ENCODE measurements around the gene BAHCC1.

BAHCC1 gene

DNA sequence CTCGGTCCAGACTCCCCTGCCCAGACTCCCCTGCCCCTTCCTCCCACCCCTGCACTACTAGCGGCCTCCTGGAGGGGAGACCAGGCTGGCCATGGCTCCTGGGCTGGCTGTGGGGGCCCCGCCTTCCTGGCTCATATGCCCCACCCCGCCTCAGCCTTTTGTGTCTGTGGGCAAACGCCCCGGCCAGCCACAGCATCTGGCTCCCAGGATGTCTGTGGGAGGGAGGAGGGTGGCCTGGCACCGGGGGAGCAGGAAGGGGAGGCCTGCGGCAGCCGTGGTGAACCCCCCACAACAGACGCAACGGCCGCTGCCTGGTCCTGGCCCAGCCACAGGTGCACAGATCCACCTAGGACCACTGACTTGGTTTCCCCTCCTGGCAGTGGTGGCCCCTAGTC lies 32.9 kb downstream of the BAHCC1 start:
- peak; percentile 27 for DNase-seq

DNA sequence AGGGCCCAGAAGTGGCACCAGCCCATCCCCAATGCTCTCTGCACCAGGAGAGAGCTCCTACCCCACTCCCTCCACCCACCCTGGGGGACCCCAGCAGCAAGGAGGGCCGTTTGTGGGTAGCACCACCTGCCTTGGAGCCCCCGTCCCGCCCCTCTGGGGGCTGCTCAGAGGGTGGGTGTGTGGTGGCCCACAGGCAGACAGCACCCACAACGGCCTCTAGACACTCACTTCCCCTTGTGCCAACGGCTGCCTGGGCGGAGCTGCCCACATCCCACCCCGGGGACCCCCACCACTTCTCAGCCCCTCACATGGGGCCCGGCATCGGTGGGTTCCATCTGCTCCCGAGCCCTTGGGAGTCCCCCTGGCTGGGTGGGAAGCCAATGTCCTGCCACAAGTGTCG lies 33.3 kb downstream of the BAHCC1 start:
- DNase-seq = no peak

DNA sequence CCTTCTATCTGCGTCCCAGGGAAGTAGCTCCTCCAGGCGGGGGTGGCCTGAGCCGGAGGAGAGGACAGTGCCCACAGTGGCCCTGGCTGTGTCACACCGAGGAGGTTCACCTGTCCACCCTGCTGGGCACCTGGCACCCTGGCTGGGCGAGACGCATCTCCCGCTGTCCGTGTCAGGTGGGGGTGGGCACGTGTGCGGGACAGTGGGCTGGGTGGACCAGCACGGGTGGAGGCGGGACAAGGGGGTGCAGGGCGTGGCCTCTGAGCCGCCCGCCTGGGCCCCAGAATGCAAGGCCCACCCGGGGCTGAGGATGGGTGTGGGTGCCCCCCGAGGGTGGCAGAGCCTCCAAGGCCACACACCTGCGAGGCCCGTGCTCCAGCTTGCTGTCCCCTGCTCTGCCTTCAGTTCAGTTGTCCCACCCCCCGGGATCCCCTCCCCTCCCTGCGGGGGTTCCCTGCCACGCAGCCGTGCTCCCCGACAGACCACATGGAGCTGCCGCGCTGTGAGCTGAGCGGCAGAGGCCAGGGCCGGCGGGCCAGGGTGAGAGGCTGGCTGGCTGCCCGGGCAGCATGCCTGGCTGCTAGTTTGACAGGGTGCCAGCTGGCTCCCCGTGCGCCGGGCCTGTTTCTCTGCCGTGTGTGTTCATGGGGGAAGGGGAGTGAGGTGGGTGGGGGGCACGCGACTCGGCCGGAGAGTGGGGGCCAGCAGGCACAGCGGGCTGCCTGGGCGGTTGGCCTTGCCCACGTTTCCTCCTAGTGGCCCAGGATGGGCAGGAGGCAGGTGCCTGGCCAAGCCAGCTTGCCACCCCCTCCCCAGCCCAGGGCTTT lies 33.9 kb downstream of the BAHCC1 start:
- no peak for DNase-seq

DNA sequence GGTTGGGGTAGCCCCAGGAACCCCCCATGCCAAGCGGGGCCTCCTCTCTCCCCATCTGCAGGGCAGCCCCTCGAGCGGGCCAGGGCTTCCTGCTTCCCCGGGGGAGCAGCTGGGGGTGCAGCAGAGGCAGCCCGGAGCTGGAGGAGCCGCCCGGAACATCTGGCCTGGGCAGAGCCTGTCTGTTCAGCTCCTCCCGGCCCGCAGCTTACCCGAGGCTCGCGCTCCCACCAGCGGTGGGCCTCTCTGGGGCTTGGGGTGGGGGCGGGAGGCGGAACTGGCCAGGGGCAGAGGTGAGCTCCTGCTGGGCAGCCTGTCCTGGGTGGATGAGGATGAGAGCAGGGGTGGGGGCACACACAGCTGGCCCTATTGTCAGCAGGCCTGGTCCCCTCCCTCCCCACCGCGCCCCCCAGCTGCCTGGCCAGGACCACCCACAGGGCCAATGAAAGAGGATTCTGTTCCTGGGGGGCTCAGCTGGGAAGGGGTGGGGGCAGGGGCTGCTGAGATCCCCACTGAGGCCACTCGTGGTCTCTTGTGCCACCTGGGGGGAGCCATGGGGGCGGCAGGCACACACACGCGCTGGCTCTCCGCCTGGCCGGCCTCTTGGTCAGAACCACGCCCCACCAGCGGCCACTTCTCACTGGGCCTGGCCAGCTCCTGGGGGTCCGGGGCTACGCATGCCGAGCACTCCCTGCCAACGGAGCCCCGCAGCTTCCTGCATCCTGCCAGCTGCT lies 34.7 kb downstream of the BAHCC1 start:
- no peak for DNase-seq

DNA sequence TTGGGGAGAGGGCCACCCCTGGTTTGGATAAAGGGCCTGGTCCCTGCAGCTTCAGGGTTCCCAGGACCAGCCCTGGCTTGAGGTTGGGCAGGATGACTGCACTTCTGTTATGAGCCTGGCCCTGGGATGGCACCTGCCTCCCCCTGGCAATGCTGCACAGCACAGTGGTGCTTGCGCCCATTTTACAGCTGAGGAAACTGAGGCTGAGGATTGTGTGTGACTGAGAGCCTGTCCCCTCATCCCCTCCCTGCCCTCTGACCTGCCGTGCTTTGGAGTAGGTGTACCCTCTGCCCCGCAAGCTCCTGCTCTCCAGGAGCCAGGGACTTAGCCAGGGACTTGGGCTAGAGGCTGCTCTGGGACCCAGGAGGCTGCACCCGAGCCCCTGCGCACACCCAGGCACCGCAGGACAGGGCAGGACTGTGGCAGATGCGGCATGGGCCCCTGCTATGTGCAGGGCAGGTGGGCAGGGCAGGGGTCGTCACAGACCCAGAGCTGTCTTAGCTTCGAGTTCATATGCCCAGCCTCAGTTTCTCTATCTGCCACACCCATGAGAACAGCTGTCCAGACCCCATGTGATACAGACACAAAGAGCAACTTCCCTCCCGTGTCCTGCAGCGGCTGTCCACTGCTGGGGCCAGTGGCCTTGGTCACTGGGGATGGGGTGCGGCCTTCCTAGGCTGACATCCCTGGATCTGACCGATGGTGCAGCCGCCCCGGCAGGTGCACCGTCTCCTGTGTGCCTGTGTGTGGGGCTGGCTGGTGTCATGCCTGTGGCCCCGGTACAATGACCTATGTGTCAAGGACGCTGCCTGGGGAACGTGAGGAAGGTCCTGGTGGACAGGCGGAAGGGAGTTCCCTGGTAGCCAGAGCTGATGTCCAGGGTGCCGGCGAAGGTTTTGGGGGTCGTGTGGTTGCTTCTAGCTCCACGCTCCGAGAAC lies 36.6 kb downstream of the BAHCC1 start:
- DNase-seq = no peak

DNA sequence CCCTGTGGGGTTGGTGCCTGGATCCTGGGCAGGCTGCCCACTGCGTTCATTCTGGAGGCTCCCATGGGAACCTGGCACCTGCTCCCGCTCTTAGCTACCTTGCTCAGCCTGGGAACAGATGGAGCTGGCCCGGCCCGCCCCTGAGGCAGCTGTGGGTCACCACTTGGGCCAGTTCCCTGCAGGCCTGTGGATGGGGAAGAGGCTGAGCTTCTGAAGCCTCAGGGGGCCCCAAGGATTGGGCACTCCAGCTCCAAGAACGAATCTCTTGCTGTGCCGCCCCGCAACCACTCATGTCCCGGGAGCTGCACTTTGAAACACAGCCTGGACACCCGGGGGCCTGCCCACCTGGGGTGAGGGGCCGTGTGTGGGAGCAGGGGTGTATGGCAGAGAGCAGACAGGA lies 37.7 kb downstream of the BAHCC1 start:
- DNase-seq = no peak

DNA sequence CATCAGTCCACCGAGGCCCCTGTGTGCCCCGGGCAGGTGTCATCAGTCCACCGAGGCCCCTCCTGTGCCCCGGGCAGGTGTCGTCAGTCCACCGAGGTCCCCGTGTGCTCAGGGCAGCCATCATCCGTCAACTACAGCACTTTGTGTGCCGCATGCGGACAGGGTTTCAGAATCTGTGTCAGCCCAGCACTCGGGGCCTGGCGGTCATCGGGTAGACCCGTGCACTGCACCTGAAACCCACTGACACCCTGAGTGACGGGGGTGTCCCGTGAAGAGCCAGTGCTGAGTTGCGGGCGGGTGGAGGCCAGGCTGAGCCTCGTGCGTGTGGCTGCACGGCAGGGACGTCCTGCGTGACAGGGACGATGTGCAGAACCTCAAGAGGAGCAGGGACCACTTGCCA lies 38.4 kb downstream of the BAHCC1 start:
- DNase-seq = no peak

DNA sequence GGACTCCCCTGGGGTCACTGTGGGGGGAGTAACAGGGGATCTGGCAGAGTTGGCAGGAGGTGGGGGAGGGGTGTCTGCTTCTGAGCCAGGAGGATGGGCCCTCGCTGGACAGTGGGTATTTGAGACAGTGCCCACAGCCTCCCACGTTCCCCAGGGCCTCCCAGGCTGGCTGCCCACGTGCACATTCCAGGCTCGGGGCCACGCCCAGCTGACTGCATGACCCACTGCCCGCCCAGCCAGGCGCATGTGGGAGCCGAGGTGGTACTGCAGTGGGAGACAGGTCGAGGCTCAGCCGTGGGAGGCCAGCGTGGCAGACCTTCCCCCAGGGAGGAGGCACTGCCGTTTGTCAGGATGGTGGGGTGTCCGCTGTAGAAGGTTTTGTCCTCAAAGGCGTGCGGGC lies 38.8 kb downstream of the BAHCC1 start:
- no peak for DNase-seq

DNA sequence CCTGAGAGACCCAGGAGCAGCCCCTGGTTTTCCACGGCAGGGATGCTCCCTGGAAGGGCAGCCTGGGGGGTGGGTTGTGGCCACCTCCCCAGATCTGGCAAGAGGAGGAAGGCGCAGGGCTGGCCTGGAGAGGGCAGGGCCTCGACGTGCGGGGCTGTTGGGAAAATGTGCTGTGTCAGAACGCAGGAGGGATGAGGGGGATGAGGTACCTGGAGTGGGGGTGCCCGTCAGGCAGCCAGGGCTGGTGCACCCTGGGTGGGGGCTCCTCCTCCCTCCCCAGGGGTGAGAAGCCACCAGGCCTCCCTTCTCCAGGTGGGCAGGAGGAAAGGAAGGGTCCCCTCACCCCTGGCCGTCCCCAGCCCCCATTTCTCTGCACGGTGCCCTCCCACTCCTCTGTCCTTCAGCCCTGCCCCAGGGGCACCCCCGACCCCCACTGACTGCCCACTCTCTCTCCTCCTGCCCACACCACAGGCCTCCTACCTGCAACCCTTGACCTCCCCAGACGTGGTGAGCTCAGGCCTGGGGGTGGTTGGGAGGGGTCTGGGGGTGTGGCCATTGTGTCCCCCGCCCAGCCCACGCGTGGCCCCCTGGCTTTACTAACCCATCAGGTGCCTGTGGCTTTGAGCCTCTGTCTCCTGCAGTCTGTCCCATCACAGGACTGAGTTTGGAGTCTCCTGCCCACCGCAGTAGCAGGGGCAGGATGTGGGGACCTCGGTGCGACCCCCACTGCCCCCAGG lies 39.6 kb downstream of the BAHCC1 start:
- DNase-seq = no peak

DNA sequence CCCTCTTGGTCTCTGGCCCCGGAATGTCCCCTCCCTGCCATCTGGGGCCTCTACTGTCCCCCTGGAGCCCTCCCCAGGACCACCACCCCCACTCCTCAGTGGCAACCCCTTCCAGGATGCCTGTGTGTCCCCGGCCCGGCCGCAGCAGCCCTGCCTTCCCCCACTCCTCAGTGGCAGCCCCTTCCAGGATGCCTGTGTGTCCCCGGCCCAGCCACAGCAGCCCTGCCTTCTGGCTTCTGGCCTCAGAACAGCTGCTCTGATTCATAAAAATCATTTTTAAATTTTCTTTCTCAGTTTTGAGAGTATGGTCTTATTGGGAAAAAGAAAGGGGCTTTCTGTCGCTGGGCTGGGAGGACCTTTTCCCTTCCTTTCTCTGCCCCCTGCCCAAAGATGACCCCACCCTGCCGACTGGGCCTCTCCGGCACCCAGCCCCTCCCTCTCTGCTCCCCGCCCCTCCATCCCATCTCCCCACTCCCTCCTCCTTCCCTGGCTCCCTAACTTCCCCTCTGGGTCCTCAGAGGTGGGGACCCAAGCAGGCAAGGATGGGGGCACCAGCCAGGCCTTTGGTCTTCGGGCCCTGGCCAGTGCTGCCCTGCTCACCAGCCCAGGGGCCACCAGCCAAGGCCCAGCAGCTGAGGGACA lies 40.5 kb downstream of the BAHCC1 start:
- DNase-seq = no peak

DNA sequence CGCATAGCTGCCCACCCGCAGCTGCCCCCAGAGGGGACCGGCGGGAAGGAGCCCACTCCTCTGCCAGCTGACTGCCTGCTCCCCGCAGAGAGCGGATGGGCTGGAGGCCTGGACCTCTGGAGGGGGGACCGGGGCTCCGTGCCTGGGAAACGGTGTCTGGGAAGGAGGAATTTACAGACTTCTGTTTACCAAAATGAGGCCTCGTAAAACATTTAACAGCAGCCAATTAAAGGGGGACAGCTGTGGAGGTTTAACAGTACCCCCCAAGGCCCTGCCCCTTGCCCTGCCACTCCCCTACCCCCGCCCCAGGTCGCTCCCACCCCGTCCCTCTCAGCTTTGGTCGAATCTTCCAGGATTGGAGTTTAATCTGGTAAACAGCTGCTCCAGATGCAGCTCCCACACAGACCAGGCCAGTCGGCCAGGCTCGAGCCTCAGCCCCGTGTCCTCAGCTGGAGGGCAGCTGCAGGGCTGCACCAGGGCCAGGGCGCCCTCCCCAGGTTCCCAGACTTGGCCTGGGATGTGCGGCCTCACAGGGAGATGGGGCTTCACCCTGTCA lies 41.1 kb downstream of the BAHCC1 start:
- DNase-seq = no peak

DNA sequence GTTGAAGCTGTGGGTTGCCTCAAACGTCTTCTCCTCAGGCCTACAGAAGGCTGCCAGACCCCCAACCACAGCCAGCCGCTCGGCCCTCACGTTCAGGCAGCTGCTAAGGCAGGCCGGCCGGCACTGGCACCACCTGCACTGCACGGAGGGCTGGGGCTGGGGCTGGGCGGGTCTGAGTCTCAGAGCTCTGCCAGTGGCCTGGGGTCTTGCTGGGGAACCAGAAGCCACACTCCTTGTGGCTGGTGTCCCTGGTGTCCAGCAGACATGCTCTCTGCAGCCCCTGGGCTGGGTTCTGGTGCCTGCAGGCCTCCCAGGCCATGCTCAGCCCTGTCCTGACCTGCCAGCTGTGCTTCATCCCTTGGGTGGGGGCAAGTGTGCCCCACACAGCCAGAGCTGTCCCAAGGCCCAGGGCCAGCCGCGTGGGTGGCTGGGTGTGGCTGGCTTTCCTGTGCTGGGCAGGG lies 42.0 kb downstream of the BAHCC1 start:
- no peak for DNase-seq

DNA sequence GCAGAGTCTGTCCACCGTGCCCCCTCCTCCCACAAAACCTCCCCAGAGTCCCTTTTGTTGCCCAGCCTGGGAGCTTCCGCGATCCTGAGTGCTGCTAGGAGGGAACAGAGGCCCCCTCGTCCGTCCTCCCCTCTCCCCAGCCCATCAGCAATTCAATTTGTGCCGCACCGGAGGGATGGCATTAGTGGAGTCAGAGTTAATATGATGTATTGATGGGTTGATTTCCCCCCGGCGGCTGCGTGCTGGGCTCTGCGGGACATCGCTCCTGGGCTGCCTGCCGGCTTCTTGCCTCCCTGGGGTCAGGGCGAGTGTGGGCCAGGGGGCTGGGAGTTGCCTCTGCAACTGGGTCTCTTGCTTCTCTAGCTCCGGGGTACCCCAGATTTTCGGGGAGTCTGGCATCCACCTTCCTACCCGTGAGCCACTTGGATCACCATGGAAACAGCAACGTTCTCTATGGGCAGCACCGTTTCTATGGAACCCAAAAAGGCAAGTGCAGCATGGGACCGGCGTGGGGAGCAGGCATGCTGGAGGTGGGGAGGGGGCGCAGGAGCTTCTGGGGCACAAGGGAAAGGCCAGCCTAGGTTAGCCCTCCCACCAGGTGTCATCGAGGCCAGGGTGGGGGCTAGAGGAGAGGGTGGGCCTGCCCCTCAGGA lies 42.9 kb downstream of the BAHCC1 start:
- no peak for DNase-seq

DNA sequence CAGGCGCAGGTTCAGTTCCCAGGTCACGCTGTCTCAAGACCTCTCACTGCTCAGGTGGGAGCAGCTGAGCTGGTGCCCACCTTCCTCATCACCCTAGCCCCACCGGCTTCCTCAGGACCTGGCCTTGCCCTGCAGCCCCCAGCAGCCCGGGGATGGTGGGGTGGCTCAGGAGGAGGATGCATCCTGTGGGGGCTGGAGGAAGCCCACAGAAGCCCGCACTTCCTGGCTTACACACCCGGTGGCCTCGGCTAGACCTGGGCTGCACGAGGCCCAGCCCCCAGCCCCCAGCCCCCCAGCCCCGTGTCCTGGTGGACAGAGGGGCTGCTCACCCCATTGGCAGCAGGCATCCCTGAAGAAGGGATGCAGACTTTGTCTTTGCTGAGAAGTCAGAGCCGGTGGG lies 43.4 kb downstream of the BAHCC1 start:
- DNase-seq = no peak

DNA sequence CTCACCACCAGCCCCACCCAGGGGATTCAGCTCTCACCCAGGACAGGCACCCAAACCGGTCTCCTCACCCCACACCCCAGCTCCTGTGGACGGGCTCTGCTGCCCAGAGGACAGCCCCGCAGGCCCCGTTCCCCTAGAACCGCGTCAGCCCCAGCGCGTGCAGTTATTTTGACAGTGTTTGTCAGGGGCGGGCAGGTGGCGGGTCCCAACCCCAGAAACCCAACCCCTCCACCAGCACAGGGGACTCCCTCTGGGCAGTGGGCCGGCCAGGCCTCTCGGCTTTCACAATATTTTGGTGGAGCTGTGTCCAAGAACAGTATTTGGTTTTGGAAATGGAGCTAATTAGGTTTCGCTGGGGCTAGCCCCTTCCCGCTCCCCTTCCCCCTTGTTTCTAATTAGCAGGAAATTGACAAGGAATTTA lies 44.8 kb downstream of the BAHCC1 start:
- DNase-seq = no peak

DNA sequence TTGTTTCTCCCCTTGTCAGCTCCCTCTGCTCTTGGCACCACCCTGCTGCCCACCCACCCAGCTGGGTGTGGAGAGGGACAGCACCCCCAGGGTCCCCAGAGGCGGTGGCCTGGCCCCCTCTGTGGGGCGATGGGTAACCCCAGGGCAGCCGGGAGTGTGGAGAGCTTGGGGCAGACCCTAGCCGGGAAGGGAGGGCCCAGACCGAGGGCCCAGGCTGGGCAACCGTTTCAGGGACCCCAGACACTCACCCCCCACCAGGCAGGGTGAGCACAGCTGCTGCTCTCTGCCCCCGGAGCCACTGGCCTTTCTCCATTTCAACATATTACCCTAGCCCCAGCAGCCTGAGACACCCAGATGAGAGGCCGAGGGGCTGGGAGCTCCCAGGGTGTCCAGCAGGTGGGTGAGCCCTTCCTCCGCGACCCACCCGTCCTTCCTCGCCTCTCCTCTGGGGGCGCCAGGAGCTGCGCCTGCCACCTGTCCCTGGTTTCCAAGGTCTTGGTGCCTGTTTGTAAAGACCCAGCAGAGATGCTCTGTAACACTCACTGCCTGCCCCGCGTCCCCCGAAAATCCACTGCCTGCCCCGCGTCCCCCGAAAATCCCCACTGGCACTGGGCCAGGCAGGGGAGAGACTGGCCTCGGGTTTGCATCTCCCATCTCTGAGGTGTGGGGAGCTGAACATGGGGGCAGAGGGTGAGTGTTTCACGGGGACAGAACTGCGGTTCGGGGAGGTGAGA lies 45.4 kb downstream of the BAHCC1 start:
- DNase-seq = no peak

DNA sequence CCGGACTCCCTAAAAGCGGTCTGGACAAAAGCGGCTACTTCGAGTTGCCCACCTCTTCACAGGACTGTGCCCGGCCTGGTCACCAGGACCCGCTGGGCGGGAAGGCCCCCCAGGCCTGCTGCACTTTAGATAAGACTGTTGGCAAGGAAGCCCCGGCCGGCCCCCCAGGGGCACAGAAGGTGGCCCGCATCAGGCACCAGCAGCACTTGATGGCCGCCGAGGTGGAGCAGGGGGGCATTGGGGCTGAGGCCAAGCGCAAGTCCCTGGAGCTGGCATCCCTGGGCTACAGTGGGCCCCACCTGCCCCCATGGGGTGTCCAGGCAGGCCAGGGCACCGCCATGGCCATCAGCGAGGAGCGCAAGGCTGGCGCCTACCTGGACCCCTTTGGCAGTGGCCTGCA lies 47.5 kb downstream of the BAHCC1 start:
- DNase-seq = no peak

DNA sequence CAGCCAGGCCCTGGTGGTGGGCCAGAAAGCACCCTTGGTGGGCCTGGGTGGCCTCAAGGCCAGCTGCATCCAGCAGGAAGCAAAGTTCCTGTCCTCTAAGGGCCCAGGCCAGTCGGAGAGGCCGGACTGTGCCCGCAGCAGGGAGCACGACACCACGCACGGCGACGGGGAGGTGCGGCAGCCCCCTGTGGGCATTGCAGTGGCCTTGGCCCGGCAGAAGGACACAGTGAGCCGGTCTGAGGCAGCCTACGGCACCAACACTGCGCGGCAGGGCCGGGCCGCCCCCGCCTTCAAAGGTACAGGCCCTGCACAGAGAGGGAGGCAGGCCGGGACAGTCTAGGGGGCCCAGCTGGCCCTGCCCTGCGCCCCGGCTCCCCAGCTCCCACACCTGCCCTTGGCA lies 48.0 kb downstream of the BAHCC1 start:
- no peak for DNase-seq

DNA sequence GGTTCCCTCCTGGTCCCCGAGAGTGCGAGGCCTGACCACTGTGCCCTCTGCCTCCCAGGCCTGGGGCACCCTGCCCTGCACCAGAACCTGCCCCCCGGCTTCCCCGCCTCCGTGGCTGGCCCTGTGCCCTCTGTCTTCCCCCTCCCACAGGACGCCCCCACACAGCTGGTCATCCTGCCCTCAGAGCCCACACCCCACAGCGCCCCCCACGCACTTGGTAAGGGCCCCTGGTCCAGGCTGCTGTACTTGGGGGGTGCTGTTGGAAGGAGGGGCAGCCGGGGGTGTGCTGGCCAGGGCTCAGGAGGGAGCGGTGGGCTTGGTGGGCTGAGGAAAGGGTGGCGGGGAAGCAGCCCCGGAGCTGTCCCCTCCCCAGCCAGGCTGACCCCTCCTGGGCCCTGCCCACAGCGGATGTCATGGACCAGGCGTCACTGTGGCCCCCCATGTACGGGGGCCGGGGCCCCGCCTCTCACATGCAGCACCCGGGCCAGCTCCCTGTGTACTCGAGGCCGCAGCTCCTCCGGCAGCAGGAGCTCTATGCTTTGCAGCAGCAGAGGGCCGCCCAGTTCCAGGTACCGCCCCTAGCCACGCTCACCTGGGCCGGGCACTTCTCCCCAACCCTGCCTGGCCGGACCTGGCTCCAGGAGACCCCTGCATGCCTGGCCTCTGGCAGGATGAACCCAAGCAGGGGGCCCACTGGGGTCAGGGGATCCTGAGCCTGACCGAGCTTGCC lies 49.5 kb downstream of the BAHCC1 start:
- no peak for DNase-seq

Data from CD4-positive, alpha-beta T cell treated with Interleukin-21 for 1 hour (primary cell).